DND-41 (cell line): Measurements from ENCODE around the gene PPP3R1.

Experiments
- ATAC-seq: fragments of 200-7000 bp; cut with Tn5 transposase; 3 replicates; pipeline ENCODE4 v1.9.1; 2021; ENCODE audit warnings: low read depth; ENCODE audit not compliant: insufficient read depth
- DNase-seq: peaks from one replicate; pipeline ENCODE4 v3.0.0-alpha.2; 2020
- H2AFZ ChIP-seq: 2 replicates; pipeline ENCODE4 v1.6.0; 2012; ENCODE audit warnings: low read depth, low read length
- H3K27ac ChIP-seq: 2 replicates; pipeline ENCODE4 v1.5.1; 2012; ENCODE audit warnings: low read length, inconsistent platforms
- H3K27me3 ChIP-seq: fragments of 200-600 bp; sonication (generic); 2 replicates; pipeline ENCODE4 v1.6.0; 2012; ENCODE audit warnings: low read length, mild to moderate bottlenecking, inconsistent platforms; ENCODE audit not compliant: insufficient read depth, poor library complexity
- H3K36me3 ChIP-seq: 2 replicates; pipeline ENCODE4 v1.5.1; 2012; ENCODE audit warnings: low read length, inconsistent platforms; ENCODE audit not compliant: insufficient read depth
- H3K4me1 ChIP-seq: 2 replicates; pipeline ENCODE4 v1.5.1; 2012; ENCODE audit warnings: mild to moderate bottlenecking, low read length; ENCODE audit not compliant: insufficient read depth
- H3K4me2 ChIP-seq: 2 replicates; pipeline ENCODE4 v1.6.0; 2012; ENCODE audit warnings: mild to moderate bottlenecking, moderate library complexity, low read length, inconsistent platforms; ENCODE audit not compliant: insufficient read depth
- H3K4me3 ChIP-seq, 2 experiments: fragments of 200-600 bp in 1 of 2; shearing (Covaris generic) in 1 of 2; 2 replicates each; pipeline ENCODE4 v1.5.1; 2012 to 2016; ENCODE audit warnings: inconsistent platforms in 2 of 2, low read length in 2 of 2, mild to moderate bottlenecking in 2 of 2, low read depth in 1 of 2, moderate library complexity in 1 of 2
- H3K79me2 ChIP-seq: 2 replicates; pipeline ENCODE4 v1.6.0; 2012; ENCODE audit warnings: low read length, inconsistent platforms; ENCODE audit not compliant: insufficient read depth
- H3K9ac ChIP-seq: 2 replicates; pipeline ENCODE4 v1.6.0; 2012; ENCODE audit warnings: low read depth, mild to moderate bottlenecking, inconsistent platforms, low read length, moderate library complexity
- H3K9me3 ChIP-seq: 2 replicates; pipeline ENCODE4 v1.5.1; 2012; ENCODE audit warnings: low read length, moderate library complexity, mild to moderate bottlenecking, inconsistent platforms; ENCODE audit not compliant: insufficient read depth, severe bottlenecking
- H4K20me1 ChIP-seq: 2 replicates; pipeline ENCODE4 v1.6.0; 2012; ENCODE audit warnings: low read length; ENCODE audit not compliant: insufficient read depth
- EZH2 ChIP-seq: IDR thresholded peaks from 3 replicates; pipeline ENCODE4 v1.6.1; 2012; ENCODE audit warnings: borderline replicate concordance, low read depth, mild to moderate bottlenecking, moderate library complexity, low read length, inconsistent platforms; ENCODE audit not compliant: severe bottlenecking
- TF ChIP-seq, protein P1 (sequence below): IDR thresholded peaks from 2 replicates; pipeline ENCODE4 v1.5.1; 2012; ENCODE audit warnings: borderline replicate concordance, low read length, moderate library complexity, mild to moderate bottlenecking; ENCODE audit not compliant: poor library complexity, severe bottlenecking; ENCODE audit errors: extremely low read depth

Gene PPP3R1

GRCh38 chr2:68172990-68173700 lies 79.2 kb downstream of the PPP3R1 start:
- Histone ChIP-seq H3K4me1 (no peaks in the 10 kb centered on the region), H3K27me3 (no peaks in the 10 kb centered on the region), H3K36me3 (peaks cover 72% of the 10 kb centered on the region), H3K9ac (no peak overlapping the region), H3K27ac (no peak overlapping the region), H3K4me2 (no peak overlapping the region), H2AFZ (no peak overlapping the region), H3K79me2 (peaks cover 19% of the 10 kb centered on the region), H4K20me1 (peaks cover 17% of the 10 kb centered on the region), H3K9me3 (no peaks in the 10 kb centered on the region), H3K4me3 (no peak overlapping the region)
- TF ChIP-seq EZH2 = no peak
- TF ChIP-seq, protein P1, sequence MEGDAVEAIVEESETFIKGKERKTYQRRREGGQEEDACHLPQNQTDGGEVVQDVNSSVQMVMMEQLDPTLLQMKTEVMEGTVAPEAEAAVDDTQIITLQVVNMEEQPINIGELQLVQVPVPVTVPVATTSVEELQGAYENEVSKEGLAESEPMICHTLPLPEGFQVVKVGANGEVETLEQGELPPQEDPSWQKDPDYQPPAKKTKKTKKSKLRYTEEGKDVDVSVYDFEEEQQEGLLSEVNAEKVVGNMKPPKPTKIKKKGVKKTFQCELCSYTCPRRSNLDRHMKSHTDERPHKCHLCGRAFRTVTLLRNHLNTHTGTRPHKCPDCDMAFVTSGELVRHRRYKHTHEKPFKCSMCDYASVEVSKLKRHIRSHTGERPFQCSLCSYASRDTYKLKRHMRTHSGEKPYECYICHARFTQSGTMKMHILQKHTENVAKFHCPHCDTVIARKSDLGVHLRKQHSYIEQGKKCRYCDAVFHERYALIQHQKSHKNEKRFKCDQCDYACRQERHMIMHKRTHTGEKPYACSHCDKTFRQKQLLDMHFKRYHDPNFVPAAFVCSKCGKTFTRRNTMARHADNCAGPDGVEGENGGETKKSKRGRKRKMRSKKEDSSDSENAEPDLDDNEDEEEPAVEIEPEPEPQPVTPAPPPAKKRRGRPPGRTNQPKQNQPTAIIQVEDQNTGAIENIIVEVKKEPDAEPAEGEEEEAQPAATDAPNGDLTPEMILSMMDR = no peak
- no peak for DNase-seq
- ATAC-seq = no peak

DNA sequence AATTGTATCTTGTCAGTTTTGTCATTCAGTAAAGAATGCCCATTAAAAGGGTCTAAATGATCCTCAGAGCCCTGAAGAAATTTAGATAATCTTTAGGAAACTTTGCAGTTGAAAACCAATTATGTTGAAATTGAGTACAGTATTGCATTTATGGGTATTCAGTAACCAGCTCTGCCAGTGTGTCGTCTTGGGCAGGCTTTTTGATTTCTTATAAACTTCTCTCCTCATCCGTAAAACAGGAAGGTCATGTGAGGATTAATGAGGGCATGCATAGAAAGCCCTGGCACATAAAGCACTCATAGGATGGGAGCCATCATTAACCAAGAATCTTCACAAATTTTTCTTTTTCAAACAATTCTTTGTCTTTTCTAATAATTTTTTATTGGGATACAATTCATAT lies 79.8 kb downstream of the PPP3R1 start:
- no peak overlapping the region for H3K4me2 ChIP-seq
- peaks cover 14% of the 10 kb centered on the region for H4K20me1 ChIP-seq
- H2AFZ ChIP-seq = no peak overlapping the region
- no peaks in the 10 kb centered on the region for H3K4me1 ChIP-seq
- no peak overlapping the region for H3K9ac ChIP-seq
- no peaks in the 10 kb centered on the region for H3K9me3 ChIP-seq
- H3K79me2 ChIP-seq = peaks cover 18% of the 10 kb centered on the region
- H3K36me3 ChIP-seq = peaks cover 72% of the 10 kb centered on the region
- H3K4me3 ChIP-seq = no peak overlapping the region
- no peak overlapping the region for H3K27ac ChIP-seq
- DNase-seq (no peak), ATAC-seq (no peak)
- TF ChIP-seq EZH2 = no peak
- TF ChIP-seq, protein P1 = no peak
- no peaks in the 10 kb centered on the region for H3K27me3 ChIP-seq

- H3K4me2 ChIP-seq = no peak overlapping the region
- no peak for ATAC-seq
These were observed 80.6 kb downstream of the PPP3R1 start for GRCh38 chr2:68171684-68172083.

More at GRCh38 chr2:68171684-68172083, 80.6 kb downstream of the PPP3R1 start:
- H3K4me3 ChIP-seq = no peak overlapping the region
- no peaks in the 10 kb centered on the region for H3K27me3 ChIP-seq
- no peak for TF ChIP-seq EZH2
- TF ChIP-seq, protein P1 = no peak
- no peak overlapping the region for H3K27ac ChIP-seq
- peaks cover 9% of the 10 kb centered on the region for H4K20me1 ChIP-seq
- H2AFZ ChIP-seq = no peak overlapping the region
- no peaks in the 10 kb centered on the region for H3K4me1 ChIP-seq
- peaks cover 17% of the 10 kb centered on the region for H3K79me2 ChIP-seq
- no peak overlapping the region for H3K9ac ChIP-seq
- H3K36me3 ChIP-seq = peaks cover 72% of the 10 kb centered on the region
- H3K9me3 ChIP-seq = no peaks in the 10 kb centered on the region
- DNase-seq = no peak
